NCI-H2081 (cell line): ENCODE data around the gene NOPCHAP1.

Experiments
- DNase-seq, 2 experiments: peaks; one replicate each; lab custom pipeline; 2025; lab: John Stamatoyannopoulos, UW

Gene NOPCHAP1

GRCh38 chr12:105020241-105020962 is 34.3 kb downstream of the NOPCHAP1 start:
- DNase-seq = peak in 1 of 2 experiments; percentile 18

- DNase-seq = no peak
Observed at GRCh38 chr12:105024928-105025327, 38.8 kb downstream of the NOPCHAP1 start.

- peak; percentile 39 to 81 for DNase-seq
Observed at GRCh38 chr12:105025890-105026289, 39.8 kb downstream of the NOPCHAP1 start.

- peak in 1 of 2 experiments; percentile 45 for DNase-seq
Observed at GRCh38 chr12:105026411-105026810, 40.3 kb downstream of the NOPCHAP1 start.

GRCh38 chr12:105030820-105031807 is 45.0 kb downstream of the NOPCHAP1 start:
- peak in 1 of 2 experiments; percentile 73 for DNase-seq

- DNase-seq = no peak
Observed at GRCh38 chr12:105032703-105033357, 46.7 kb downstream of the NOPCHAP1 start.

GRCh38 chr12:105033851-105034250 is 47.7 kb downstream of the NOPCHAP1 start:
- no peak for DNase-seq
